Astrocyte (in vitro differentiated cells and primary cell): ENCODE measurements around the gene PLA2G6.

Source experiments
- EZH2 ChIP-seq: IDR thresholded peaks from 2 replicates; pipeline ENCODE4 v1.6.1; 2012; ENCODE audit warnings: mild to moderate bottlenecking, low read length, inconsistent platforms; ENCODE audit not compliant: insufficient read depth
- TF ChIP-seq, protein P1 (sequence below): IDR thresholded peaks from 2 replicates; pipeline ENCODE4 v1.5.1; 2011; ENCODE audit warnings: low read depth, mild to moderate bottlenecking, inconsistent platforms, low read length, moderate library complexity; ENCODE audit not compliant: insufficient read depth

DNA sequence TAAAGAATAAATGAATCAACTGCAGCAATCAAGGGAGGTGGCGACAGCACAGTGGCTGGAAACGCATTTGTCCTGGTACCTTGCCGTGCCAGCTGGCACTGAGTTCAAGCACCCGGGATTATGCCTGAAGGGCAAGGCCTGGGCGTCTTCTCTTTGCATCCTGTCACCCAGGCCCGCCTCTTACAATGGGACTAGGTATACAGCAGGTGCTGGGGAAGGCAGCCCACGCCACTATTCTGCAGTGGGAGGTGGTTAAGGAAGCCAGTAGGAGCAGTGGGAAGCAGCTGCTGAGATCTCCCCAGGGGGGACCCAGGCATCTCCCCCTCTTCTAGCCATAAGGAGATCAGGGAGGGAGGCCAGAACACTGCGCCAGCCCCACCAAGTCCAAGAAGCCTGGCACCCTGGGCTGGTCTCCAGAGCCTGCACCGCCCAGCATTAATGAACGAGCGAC lies 55.9 kb downstream of the PLA2G6 start:
- TF ChIP-seq, protein P1, sequence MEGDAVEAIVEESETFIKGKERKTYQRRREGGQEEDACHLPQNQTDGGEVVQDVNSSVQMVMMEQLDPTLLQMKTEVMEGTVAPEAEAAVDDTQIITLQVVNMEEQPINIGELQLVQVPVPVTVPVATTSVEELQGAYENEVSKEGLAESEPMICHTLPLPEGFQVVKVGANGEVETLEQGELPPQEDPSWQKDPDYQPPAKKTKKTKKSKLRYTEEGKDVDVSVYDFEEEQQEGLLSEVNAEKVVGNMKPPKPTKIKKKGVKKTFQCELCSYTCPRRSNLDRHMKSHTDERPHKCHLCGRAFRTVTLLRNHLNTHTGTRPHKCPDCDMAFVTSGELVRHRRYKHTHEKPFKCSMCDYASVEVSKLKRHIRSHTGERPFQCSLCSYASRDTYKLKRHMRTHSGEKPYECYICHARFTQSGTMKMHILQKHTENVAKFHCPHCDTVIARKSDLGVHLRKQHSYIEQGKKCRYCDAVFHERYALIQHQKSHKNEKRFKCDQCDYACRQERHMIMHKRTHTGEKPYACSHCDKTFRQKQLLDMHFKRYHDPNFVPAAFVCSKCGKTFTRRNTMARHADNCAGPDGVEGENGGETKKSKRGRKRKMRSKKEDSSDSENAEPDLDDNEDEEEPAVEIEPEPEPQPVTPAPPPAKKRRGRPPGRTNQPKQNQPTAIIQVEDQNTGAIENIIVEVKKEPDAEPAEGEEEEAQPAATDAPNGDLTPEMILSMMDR: no peak
- TF ChIP-seq EZH2: no peak
